Kasumi-1 (cell line): ENCODE results near the gene THSD7B.
"Not testable (repeated sequence)": the region's sequence is repeated elsewhere in the genome, so short reads cannot be mapped to it uniquely, and the experiment has no call there.

Experiments
- DNase-seq, 2 experiments: peaks; one replicate each; lab custom pipeline; 2025; lab: John Stamatoyannopoulos, UW

THSD7B gene

GRCh38 chr2:137547842-137548241, 782.5 kb downstream of the THSD7B start:
- no peak for DNase-seq

GRCh38 chr2:137566387-137566786, 801.0 kb downstream of the THSD7B start:
- no peak for DNase-seq

- DNase-seq = no peak
These were observed 805.1 kb downstream of the THSD7B start for GRCh38 chr2:137570484-137570883.

GRCh38 chr2:137587834-137588233, 822.5 kb downstream of the THSD7B start:
- not testable (repeated sequence) for DNase-seq

GRCh38 chr2:137588578-137588977, 823.2 kb downstream of the THSD7B start:
- not testable (repeated sequence) for DNase-seq

- DNase-seq = no peak
These were observed 824.8 kb downstream of the THSD7B start for GRCh38 chr2:137590102-137590501.

- DNase-seq = peak in 1 of 2 experiments; percentile 21
These were observed 842.5 kb downstream of the THSD7B start for GRCh38 chr2:137607722-137608318.

- DNase-seq = no peak
These were observed 873.6 kb downstream of the THSD7B start for GRCh38 chr2:137638932-137639331.

- DNase-seq = no peak
These were observed 879.4 kb downstream of the THSD7B start for GRCh38 chr2:137644731-137645130.

GRCh38 chr2:137654046-137654445, 888.7 kb downstream of the THSD7B start:
- DNase-seq = no peak

- no peak for DNase-seq
These were observed 890.5 kb downstream of the THSD7B start for GRCh38 chr2:137655814-137656213.

GRCh38 chr2:137658433-137658832, 893.1 kb downstream of the THSD7B start:
- DNase-seq = no peak

- DNase-seq = no peak
These were observed 894.3 kb downstream of the THSD7B start for GRCh38 chr2:137659616-137660015.

GRCh38 chr2:137670111-137670510, 904.8 kb downstream of the THSD7B start:
- DNase-seq = no peak

- DNase-seq = no peak
These were observed 907.7 kb downstream of the THSD7B start for GRCh38 chr2:137672989-137673552.

GRCh38 chr2:137674991-137675390, 909.6 kb downstream of the THSD7B start:
- DNase-seq = no peak

GRCh38 chr2:137675584-137676327, 910.4 kb downstream of the THSD7B start:
- no peak for DNase-seq

GRCh38 chr2:137676346-137676745, 911.0 kb downstream of the THSD7B start:
- DNase-seq = no peak

- no peak for DNase-seq
These were observed 912.1 kb downstream of the THSD7B start for GRCh38 chr2:137677466-137677865.

GRCh38 chr2:137689549-137689948, 924.2 kb downstream of the THSD7B start:
- no peak for DNase-seq

- no peak for DNase-seq
These were observed 928.2 kb downstream of the THSD7B start for GRCh38 chr2:137693534-137693933.

- DNase-seq = no peak
These were observed 931.6 kb downstream of the THSD7B start for GRCh38 chr2:137696916-137697315.

GRCh38 chr2:137700250-137700649, 934.9 kb downstream of the THSD7B start:
- DNase-seq = not testable (repeated sequence)
